HL-60 (cell line): ENCODE measurements around the gene GLRX5.
"Not testable (repeated sequence)": the region's sequence is repeated elsewhere in the genome, so short reads cannot be mapped to it uniquely, and the experiment has no call there.

Experiments used
- DNase-seq, 2 experiments: peaks; one replicate each; pipeline ENCODE4 v3.0.0-alpha.2; 2010 to 2020; ENCODE audit warnings: low read depth in 1 of 2, low spot score in 1 of 2
- H3K27ac ChIP-seq: fragments of 250-450 bp; sonication (Bioruptor Pico); replicated peaks from 2 replicates; pipeline ENCODE4 v1.5.1; 2020; ENCODE audit warnings: mild to moderate bottlenecking, moderate library complexity
- H3K27me3 ChIP-seq: fragments of 250-450 bp; sonication (Bioruptor Pico); 2 replicates; pipeline ENCODE4 v1.5.1; 2021; ENCODE audit warnings: mild to moderate bottlenecking, moderate library complexity; ENCODE audit not compliant: insufficient read depth, poor library complexity, severe bottlenecking
- H3K4me3 ChIP-seq: replicated peaks from 2 replicates; pipeline ENCODE4 v1.5.1; 2011; ENCODE audit warnings: mild to moderate bottlenecking, control low read depth, low read length; ENCODE audit not compliant: insufficient read depth
- GABPA ChIP-seq: IDR thresholded peaks from 2 replicates; pipeline ENCODE4 v1.6.1; 2012; ENCODE audit warnings: low read depth
- POLR2AphosphoS5 ChIP-seq: IDR thresholded peaks from 2 replicates; pipeline ENCODE4 v1.6.1; 2012; ENCODE audit warnings: low read depth
- SPI1 ChIP-seq: IDR thresholded peaks from 2 replicates; pipeline ENCODE4 v1.6.1; 2012; ENCODE audit warnings: low read depth, mild to moderate bottlenecking, borderline replicate concordance
- TF ChIP-seq, protein P1 (sequence below): IDR thresholded peaks from one replicate; pipeline ENCODE4 v1.5.1; 2011; ENCODE audit warnings: low read length, control low read depth, inconsistent platforms; ENCODE audit not compliant: insufficient read depth
- TF ChIP-seq, protein P2 (sequence below): IDR thresholded peaks from 2 replicates; pipeline ENCODE4 v1.6.1; 2012; ENCODE audit warnings: low read depth; ENCODE audit not compliant: insufficient replicate concordance

Gene GLRX5

DNA sequence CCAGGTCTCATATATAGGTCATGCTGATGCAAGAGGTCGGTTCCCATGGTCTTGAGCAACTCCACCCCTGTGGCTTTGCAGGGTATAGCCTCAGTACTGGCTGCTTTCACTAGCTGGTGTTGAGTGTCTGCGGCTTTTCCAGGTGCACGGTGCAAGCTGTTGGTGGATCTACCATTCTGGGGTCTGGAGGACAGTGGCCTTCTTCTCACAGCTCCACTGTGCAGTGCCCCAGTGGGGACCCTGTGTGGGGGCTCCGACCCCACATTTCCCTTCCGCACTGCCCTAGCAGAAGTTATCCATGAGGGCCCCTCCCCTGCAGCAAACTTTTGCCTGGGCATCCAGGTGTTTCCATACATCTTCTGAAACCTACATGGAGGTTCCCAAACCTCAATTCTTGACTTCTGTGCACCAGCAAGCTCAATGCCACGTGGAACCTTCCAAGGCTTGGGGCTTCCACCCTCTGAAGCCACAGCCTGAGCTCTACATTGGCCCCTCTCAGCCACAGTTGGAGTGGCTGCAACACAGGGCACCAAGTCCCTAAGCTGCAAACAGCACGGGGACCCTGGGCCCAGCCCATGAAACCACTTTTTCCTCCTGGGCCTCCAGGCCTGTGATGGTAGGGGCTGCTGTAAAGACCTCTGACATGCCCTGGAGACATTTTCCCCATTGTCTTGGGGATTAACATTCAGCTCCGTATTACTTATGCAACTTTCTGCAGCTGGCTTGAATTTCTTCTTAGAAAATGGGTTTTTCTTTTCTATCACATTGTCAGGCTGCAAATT lies 49.2 kb downstream of the GLRX5 start:
- not testable (repeated sequence) for H3K27ac ChIP-seq, DNase-seq, H3K4me3 ChIP-seq, H3K27me3 ChIP-seq

DNA sequence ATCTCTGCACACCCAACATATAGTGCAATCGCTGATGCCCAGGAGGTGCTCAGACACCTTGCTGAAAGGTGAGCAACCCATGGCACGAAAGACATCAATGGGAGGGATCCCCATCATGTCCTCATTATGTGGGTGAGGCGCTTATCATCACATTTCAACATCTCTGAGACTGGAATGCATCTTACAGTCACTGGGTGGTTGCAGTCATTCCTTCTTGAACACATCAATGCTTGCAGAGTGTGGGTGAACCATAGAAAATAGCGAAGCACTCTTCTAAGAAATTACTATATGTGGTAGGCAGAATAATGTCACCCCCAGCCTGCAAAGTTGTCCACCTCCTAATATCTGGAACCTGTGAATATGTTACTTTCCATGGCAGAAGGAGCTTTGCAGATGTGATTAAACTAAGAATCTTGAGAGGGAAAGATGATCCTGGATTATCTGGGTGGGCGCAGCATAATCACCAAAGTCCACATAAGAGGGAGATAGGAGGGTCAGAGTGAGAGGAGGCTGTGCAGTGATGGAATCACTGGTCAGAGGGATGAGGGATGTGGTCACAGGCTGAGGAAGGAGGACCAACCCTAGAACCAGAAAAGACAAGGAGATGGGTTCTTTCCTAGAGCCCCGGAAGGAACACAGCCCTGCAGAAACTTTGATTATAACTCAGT lies 51.2 kb downstream of the GLRX5 start:
- TF ChIP-seq GABPA (no peak), POLR2AphosphoS5 (no peak), SPI1 (no peak)
- TF ChIP-seq, protein P1, sequence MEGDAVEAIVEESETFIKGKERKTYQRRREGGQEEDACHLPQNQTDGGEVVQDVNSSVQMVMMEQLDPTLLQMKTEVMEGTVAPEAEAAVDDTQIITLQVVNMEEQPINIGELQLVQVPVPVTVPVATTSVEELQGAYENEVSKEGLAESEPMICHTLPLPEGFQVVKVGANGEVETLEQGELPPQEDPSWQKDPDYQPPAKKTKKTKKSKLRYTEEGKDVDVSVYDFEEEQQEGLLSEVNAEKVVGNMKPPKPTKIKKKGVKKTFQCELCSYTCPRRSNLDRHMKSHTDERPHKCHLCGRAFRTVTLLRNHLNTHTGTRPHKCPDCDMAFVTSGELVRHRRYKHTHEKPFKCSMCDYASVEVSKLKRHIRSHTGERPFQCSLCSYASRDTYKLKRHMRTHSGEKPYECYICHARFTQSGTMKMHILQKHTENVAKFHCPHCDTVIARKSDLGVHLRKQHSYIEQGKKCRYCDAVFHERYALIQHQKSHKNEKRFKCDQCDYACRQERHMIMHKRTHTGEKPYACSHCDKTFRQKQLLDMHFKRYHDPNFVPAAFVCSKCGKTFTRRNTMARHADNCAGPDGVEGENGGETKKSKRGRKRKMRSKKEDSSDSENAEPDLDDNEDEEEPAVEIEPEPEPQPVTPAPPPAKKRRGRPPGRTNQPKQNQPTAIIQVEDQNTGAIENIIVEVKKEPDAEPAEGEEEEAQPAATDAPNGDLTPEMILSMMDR = no peak
- TF ChIP-seq, protein P2, sequence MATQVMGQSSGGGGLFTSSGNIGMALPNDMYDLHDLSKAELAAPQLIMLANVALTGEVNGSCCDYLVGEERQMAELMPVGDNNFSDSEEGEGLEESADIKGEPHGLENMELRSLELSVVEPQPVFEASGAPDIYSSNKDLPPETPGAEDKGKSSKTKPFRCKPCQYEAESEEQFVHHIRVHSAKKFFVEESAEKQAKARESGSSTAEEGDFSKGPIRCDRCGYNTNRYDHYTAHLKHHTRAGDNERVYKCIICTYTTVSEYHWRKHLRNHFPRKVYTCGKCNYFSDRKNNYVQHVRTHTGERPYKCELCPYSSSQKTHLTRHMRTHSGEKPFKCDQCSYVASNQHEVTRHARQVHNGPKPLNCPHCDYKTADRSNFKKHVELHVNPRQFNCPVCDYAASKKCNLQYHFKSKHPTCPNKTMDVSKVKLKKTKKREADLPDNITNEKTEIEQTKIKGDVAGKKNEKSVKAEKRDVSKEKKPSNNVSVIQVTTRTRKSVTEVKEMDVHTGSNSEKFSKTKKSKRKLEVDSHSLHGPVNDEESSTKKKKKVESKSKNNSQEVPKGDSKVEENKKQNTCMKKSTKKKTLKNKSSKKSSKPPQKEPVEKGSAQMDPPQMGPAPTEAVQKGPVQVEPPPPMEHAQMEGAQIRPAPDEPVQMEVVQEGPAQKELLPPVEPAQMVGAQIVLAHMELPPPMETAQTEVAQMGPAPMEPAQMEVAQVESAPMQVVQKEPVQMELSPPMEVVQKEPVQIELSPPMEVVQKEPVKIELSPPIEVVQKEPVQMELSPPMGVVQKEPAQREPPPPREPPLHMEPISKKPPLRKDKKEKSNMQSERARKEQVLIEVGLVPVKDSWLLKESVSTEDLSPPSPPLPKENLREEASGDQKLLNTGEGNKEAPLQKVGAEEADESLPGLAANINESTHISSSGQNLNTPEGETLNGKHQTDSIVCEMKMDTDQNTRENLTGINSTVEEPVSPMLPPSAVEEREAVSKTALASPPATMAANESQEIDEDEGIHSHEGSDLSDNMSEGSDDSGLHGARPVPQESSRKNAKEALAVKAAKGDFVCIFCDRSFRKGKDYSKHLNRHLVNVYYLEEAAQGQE = no peak
- Histone ChIP-seq H3K4me3 (no peak overlapping the region), H3K27me3 (no peaks in the 10 kb centered on the region), H3K27ac (no peak overlapping the region)
- no peak for DNase-seq

DNA sequence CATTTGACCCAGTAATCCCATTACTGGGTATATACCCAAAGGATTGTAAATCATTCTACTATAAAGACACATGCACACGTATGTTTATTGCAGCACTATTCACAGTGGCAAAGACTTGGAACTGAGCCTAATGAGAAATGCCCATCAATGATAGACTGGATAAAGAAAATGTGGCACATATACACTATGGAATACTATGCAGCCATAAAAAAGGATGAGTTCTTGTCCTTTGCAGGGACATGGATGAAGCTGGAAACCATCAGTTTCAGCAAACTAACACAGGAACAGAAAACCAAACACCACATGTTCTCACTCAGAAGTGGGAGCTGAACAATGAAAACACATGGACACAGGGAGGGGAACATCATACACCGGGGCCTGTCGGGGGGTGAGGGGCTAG lies 56.3 kb downstream of the GLRX5 start:
- not testable (repeated sequence) for DNase-seq, H3K4me3 ChIP-seq, H3K27ac ChIP-seq, H3K27me3 ChIP-seq
